IMR-90 (cell line): Measurements from ENCODE around the gene SFXN2. TPM values are rescaled to one million over a fixed set of nuclear protein-coding genes. Genes with fewer than 3 reads are reported as not detected.

Experiments used
- ATAC-seq: fragments of 200-7000 bp; cut with Tn5 transposase; 2 replicates; pipeline ENCODE4 v1.9.1; 2020; ENCODE audit warnings: low read depth, mild to moderate bottlenecking, moderate library complexity
- BruUV-seq: library from RNA; stranded (reverse); fragments of 400-500 nt; replicated peaks from 2 replicates; lab custom pipeline; 2021; lab: Mats Ljungman, UMichigan
- CTCF ChIA-PET: fragments of 300-600 bp; formaldehyde crosslinking; extraction: SDS; loops from one replicate; lab custom pipeline; 2021; ENCODE audit warnings: antibody characterized with exemption; lab: Yijun Ruan, JAX
- POLR2A ChIA-PET: fragments of 300-600 bp; sonication (Branson Sonifier 250); formaldehyde crosslinking; loops from one replicate; lab custom pipeline; 2022; ENCODE audit warnings: antibody characterized with exemption; ENCODE audit not compliant: unreplicated experiment; lab: Charles Lee
- DNase-seq: peaks from one replicate; pipeline ENCODE4 v3.0.0; 2013
- H2AFZ ChIP-seq: replicated peaks from 2 replicates; pipeline ENCODE3; 2013; ENCODE audit warnings: low read length, mild to moderate bottlenecking; ENCODE audit not compliant: poor library complexity
- H2AK5ac ChIP-seq: 2 replicates; pipeline ENCODE4 v1.6.1; 2013; ENCODE audit warnings: low read depth, low read length, inconsistent platforms
- H2AK9ac ChIP-seq: replicated peaks from 2 replicates; pipeline ENCODE3; 2013; ENCODE audit warnings: mild to moderate bottlenecking, low read depth, low read length, moderate library complexity; ENCODE audit not compliant: poor library complexity
- H2BK120ac ChIP-seq: 2 replicates; pipeline ENCODE4 v1.6.1; 2013; ENCODE audit warnings: low read depth, low read length, inconsistent platforms
- H2BK15ac ChIP-seq: 3 replicates; pipeline ENCODE4 v1.6.1; 2013; ENCODE audit warnings: low read depth, low read length, inconsistent platforms
- H2BK20ac ChIP-seq: 2 replicates; pipeline ENCODE4 v1.6.1; 2013; ENCODE audit warnings: low read depth, mild to moderate bottlenecking, inconsistent platforms, low read length, moderate library complexity
- H2BK5ac ChIP-seq: 2 replicates; pipeline ENCODE4 v1.6.1; 2013; ENCODE audit warnings: mild to moderate bottlenecking, low read depth, low read length, inconsistent platforms; ENCODE audit not compliant: poor library complexity, severe bottlenecking
- H3K14ac ChIP-seq: replicated peaks from 2 replicates; pipeline ENCODE4 v1.6.1; 2013; ENCODE audit warnings: low read depth, low read length, inconsistent platforms
- H3K18ac ChIP-seq: 2 replicates; pipeline ENCODE4 v1.6.1; 2013; ENCODE audit warnings: low read depth, low read length, control low read depth
- H3K23ac ChIP-seq: 2 replicates; pipeline ENCODE4 v1.6.1; 2013; ENCODE audit warnings: low read depth, low read length, inconsistent platforms
- H3K27ac ChIP-seq: 2 replicates; pipeline ENCODE4 v1.5.1; 2013; ENCODE audit warnings: mild to moderate bottlenecking, control low read depth, low read length; ENCODE audit not compliant: insufficient read depth
- H3K27me3 ChIP-seq: 2 replicates; pipeline ENCODE4 v1.6.1; 2013; ENCODE audit warnings: low read length; ENCODE audit not compliant: control insufficient read depth, insufficient read depth
- H3K36me3 ChIP-seq: 2 replicates; pipeline ENCODE4 v1.6.1; 2013; ENCODE audit warnings: low read length, mixed read lengths; ENCODE audit not compliant: control insufficient read depth, insufficient read depth
- H3K4ac ChIP-seq: 2 replicates; pipeline ENCODE4 v1.6.1; 2013; ENCODE audit warnings: low read depth, low read length, inconsistent platforms
- H3K4me1 ChIP-seq: 2 replicates; pipeline ENCODE4 v1.6.1; 2013; ENCODE audit warnings: low read length, mixed read lengths; ENCODE audit not compliant: control insufficient read depth, insufficient read depth
- H3K4me2 ChIP-seq: 2 replicates; pipeline ENCODE4 v1.6.1; 2013; ENCODE audit warnings: low read depth, mild to moderate bottlenecking, control low read depth, low read length, moderate library complexity
- H3K4me3 ChIP-seq: 2 replicates; pipeline ENCODE4 v1.5.1; 2013; ENCODE audit warnings: low read depth, mild to moderate bottlenecking, control low read depth, low read length, moderate library complexity; ENCODE audit not compliant: insufficient read depth
- H3K56ac ChIP-seq: 2 replicates; pipeline ENCODE4 v1.6.1; 2013; ENCODE audit warnings: low read length, inconsistent platforms; ENCODE audit not compliant: insufficient read depth; ENCODE audit errors: extremely low read depth
- H3K79me1 ChIP-seq, 2 experiments: 2 replicates each; pipeline ENCODE4 v1.6.1; 2013; ENCODE audit warnings: low read length in 2 of 2, inconsistent platforms in 1 of 2, low read depth in 1 of 2
- H3K9ac ChIP-seq: 2 replicates; pipeline ENCODE4 v1.6.1; 2013; ENCODE audit warnings: low read depth, low read length, control low read depth
- H3K9me1 ChIP-seq: 2 replicates; pipeline ENCODE4 v1.6.1; 2013; ENCODE audit warnings: low read length, inconsistent platforms; ENCODE audit not compliant: insufficient read depth
- H3K9me3 ChIP-seq: 2 replicates; pipeline ENCODE4 v1.6.1; 2013; ENCODE audit warnings: low read length; ENCODE audit not compliant: control insufficient read depth, insufficient read depth
- H4K20me1 ChIP-seq: 2 replicates; pipeline ENCODE4 v1.6.1; 2013; ENCODE audit warnings: low read length, inconsistent platforms; ENCODE audit not compliant: insufficient read depth
- H4K5ac ChIP-seq: 2 replicates; pipeline ENCODE4 v1.6.1; 2013; ENCODE audit warnings: mild to moderate bottlenecking, low read depth, low read length, control low read depth
- H4K8ac ChIP-seq, 2 experiments: 2 replicates each; pipeline ENCODE4 v1.6.1; 2013; ENCODE audit warnings: low read depth in 2 of 2, low read length in 2 of 2, control low read depth in 1 of 2, inconsistent platforms in 1 of 2
- H4K91ac ChIP-seq: 2 replicates; pipeline ENCODE4 v1.6.1; 2013; ENCODE audit warnings: low read depth, low read length, inconsistent platforms; ENCODE audit not compliant: insufficient read depth
- BHLHE40 ChIP-seq: fragments of 150-350 bp; IDR thresholded peaks from 2 replicates; pipeline ENCODE4 v1.6.1; 2016; ENCODE audit warnings: mild to moderate bottlenecking, low read depth, low read length
- CHD1 ChIP-seq: IDR thresholded peaks from 2 replicates; pipeline ENCODE4 v1.6.1; 2012; ENCODE audit warnings: low read depth, low read length, improper control_type of control experiment
- FOS ChIP-seq: fragments of 150-350 bp; IDR thresholded peaks from 2 replicates; pipeline ENCODE4 v1.6.1; 2016; ENCODE audit warnings: low read depth, low read length
- MAFK ChIP-seq: IDR thresholded peaks from 2 replicates; pipeline ENCODE4 v1.6.1; 2012; ENCODE audit warnings: low read depth, low read length, improper control_type of control experiment
- MAZ ChIP-seq: IDR thresholded peaks from 2 replicates; pipeline ENCODE4 v1.6.1; 2012; ENCODE audit warnings: low read depth, mild to moderate bottlenecking, low read length, improper control_type of control experiment, moderate library complexity, borderline replicate concordance
- MXI1 ChIP-seq: IDR thresholded peaks from 2 replicates; pipeline ENCODE4 v1.6.1; 2012; ENCODE audit warnings: low read depth, mild to moderate bottlenecking, low read length, moderate library complexity, borderline replicate concordance
- NFE2L2 ChIP-seq: fragments of 150-350 bp; IDR thresholded peaks from 2 replicates; pipeline ENCODE4 v1.6.1; 2016; ENCODE audit warnings: low read depth, mild to moderate bottlenecking, low read length
- POLR2A ChIP-seq: IDR thresholded peaks from 2 replicates; pipeline ENCODE4 v1.6.1; 2012; ENCODE audit warnings: mild to moderate bottlenecking, low read depth, low read length
- RAD21 ChIP-seq: IDR thresholded peaks from 2 replicates; pipeline ENCODE4 v1.6.1; 2012; ENCODE audit warnings: low read length, improper control_type of control experiment
- RCOR1 ChIP-seq: IDR thresholded peaks from 2 replicates; pipeline ENCODE4 v1.6.1; 2012; ENCODE audit warnings: mild to moderate bottlenecking, low read length, improper control_type of control experiment; ENCODE audit not compliant: insufficient replicate concordance
- RFX5 ChIP-seq: IDR thresholded peaks from 2 replicates; pipeline ENCODE4 v1.8.0; 2012; ENCODE audit warnings: low read depth, mild to moderate bottlenecking, low read length, moderate library complexity
- SMC3 ChIP-seq: fragments of 150-350 bp; IDR thresholded peaks from 2 replicates; pipeline ENCODE4 v1.6.1; 2016; ENCODE audit warnings: low read depth, mild to moderate bottlenecking, antibody characterized with exemption, low read length, moderate library complexity
- USF2 ChIP-seq: fragments of 150-350 bp; IDR thresholded peaks from 2 replicates; pipeline ENCODE4 v1.6.1; 2017; ENCODE audit warnings: mild to moderate bottlenecking, antibody characterized with exemption, low read length, low read depth
- WGBS, 2 experiments: methylation state at CpG; one replicate each; pipeline versions ENCODE4 v1.1.5 to v1.1.7; 2013; ENCODE audit warnings: missing lambda C conversion rate in 2 of 2; ENCODE audit not compliant: insufficient read length in 1 of 2; ENCODE audit errors: extremely low coverage in 2 of 2; 5-methylcytosine and 5-hydroxymethylcytosine counted together
- dilution Hi-C: fragments of 300-500 bp; cut with HindIII; formaldehyde crosslinking; loops from one replicate; pipeline ENCODE4 v1.14.3; 2018; ENCODE audit warnings: low sequenced_read_pairs; ENCODE audit not compliant: unreplicated experiment
- in situ Hi-C: fragments of 300-500 bp; cut with MboI; formaldehyde crosslinking; loops from 3 replicates; pipeline ENCODE4 v1.14.3; 2019; ENCODE audit warnings: low sequenced_read_pairs, inconsistent platforms, mixed read lengths
- intact Hi-C: fragments of 100-400 bp; cut with micrococcal nuclease; formaldehyde crosslinking; loops from 2 replicates; pipeline ENCODE4 v1.10.0; 2022
- polyA plus RNA-seq, 3 experiments: library from polyadenylated mRNA; depleted of rRNA; stranded (reverse); fragments of >200 nt; gene quantifications; 2 replicates each; pipeline ENCODE4 v1.2.3, GENCODE V29; 2012; ENCODE audit warnings: low replicate concordance in 1 of 3
- total RNA-seq: library from RNA; depleted of rRNA; stranded (reverse); fragments of >200 nt; gene quantifications from 2 replicates; pipeline ENCODE4 v1.2.3, GENCODE V29; 2012
- TF ChIP-seq, protein P1 (sequence below): conservative IDR thresholded peaks from 2 replicates; pipeline ENCODE4 v1.5.1; 2012; ENCODE audit warnings: mild to moderate bottlenecking, low read depth, low read length, improper control_type of control experiment

SFXN2 gene
- total and polyA plus RNA-seq, 2 of the 4 experiments (the other 2 are of a cell fraction), result 6.9 to 11.7 TPM

DNA sequence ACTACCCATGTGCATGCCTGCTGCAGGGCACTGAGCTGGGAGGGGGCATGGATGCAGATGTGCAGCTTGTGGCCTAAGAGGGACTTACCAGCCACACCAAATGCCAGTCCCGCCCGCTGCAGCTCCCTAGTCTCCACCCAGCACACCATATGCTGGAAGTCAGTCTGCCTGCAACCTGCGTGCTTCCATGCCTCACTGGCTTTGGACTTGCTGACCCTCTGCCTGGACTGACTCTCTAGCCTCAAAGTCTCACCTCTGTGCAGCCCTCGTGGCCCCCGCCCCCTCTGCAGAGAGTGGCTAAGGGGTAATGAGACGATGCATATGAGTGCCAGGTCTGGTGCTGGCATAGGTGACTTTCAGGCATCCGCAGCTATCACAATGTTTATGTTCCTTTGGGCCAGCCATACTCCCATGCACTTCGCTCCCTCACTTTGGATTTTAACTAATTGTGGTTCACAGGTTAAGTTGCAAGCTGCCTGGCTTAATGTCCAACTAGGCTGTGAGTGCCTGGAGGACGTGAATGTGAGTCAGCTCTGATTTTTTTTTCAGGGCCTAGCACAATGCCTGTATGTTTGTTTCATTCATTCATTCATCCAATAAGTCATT lies 48.4 kb upstream of the SFXN2 start:
- Histone ChIP-seq H3K18ac (no peak overlapping the region), H3K79me1 (peaks cover 0 to 7% of the 10 kb centered on the region in 2 experiments; a peak in 1 of 4 replicates), H3K14ac (no peak overlapping the region), H2BK120ac (no peak overlapping the region), H3K4me2 (no peak overlapping the region), H3K27me3 (no peaks in the 10 kb centered on the region), H2BK20ac (no peak overlapping the region), H2BK5ac (no peak overlapping the region), H3K36me3 (no peaks in the 10 kb centered on the region), H3K4me3 (no peak overlapping the region), H4K91ac (no peak overlapping the region), H3K9me3 (no peaks in the 10 kb centered on the region), H4K8ac (no peak overlapping the region), H2AK5ac (no peak overlapping the region), H2AK9ac (no peak overlapping the region), H3K23ac (no peak overlapping the region), H2BK15ac (no peak overlapping the region), H3K4me1 (peaks cover 21% of the 10 kb centered on the region), H2AFZ (no peak overlapping the region), H3K9ac (no peak overlapping the region), H3K4ac (no peak overlapping the region), H3K56ac (no peak overlapping the region), H3K27ac (no peak overlapping the region), H4K20me1 (no peaks in the 10 kb centered on the region), H4K5ac (no peak overlapping the region), H3K9me1 (peaks cover 17% of the 10 kb centered on the region)
- in situ Hi-C loops, result no loop called here
- intact Hi-C loops, result no loop called here
- no peak for DNase-seq
- TF ChIP-seq RAD21 (no peak), SMC3 (no peak), POLR2A (no peak), MAFK (no peak), NFE2L2 (no peak), CHD1 (no peak), MXI1 (no peak), FOS (no peak), MAZ (no peak), USF2 (no peak), BHLHE40 (no peak), RCOR1 (no peak), RFX5 (no peak)
- TF ChIP-seq, protein P1, sequence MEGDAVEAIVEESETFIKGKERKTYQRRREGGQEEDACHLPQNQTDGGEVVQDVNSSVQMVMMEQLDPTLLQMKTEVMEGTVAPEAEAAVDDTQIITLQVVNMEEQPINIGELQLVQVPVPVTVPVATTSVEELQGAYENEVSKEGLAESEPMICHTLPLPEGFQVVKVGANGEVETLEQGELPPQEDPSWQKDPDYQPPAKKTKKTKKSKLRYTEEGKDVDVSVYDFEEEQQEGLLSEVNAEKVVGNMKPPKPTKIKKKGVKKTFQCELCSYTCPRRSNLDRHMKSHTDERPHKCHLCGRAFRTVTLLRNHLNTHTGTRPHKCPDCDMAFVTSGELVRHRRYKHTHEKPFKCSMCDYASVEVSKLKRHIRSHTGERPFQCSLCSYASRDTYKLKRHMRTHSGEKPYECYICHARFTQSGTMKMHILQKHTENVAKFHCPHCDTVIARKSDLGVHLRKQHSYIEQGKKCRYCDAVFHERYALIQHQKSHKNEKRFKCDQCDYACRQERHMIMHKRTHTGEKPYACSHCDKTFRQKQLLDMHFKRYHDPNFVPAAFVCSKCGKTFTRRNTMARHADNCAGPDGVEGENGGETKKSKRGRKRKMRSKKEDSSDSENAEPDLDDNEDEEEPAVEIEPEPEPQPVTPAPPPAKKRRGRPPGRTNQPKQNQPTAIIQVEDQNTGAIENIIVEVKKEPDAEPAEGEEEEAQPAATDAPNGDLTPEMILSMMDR, result no peak
- dilution Hi-C loops, result no loop called here
- BruUV-seq, result no TSS peak
- CTCF ChIA-PET, result interaction anchor here (1.4 kb wide), 1 partner anchor 9 kb away, joined by 3 read pairs; no protein-coding TSS in a partner anchor
- WGBS, 2 experiments, result 70% methylated on average over 2 of the region's 9 CpGs; no CpG with 5 or more reads in 1 of the 2 experiments
- no peak for ATAC-seq
- POLR2A ChIA-PET, result no interaction called here
